GM20000 (cell line): ENCODE results near the gene GRIN3B.

ENCODE experiments used
- DNase-seq: peaks from one replicate; pipeline ENCODE4 v3.0.0; 2012; ENCODE audit warnings: low spot score
- TF ChIP-seq, protein P1 (sequence below): IDR thresholded peaks from 2 replicates; pipeline ENCODE4 v1.5.1; 2012; ENCODE audit warnings: mild to moderate bottlenecking, control low read depth; ENCODE audit errors: extremely low read depth, missing control alignments

GRIN3B gene

DNA sequence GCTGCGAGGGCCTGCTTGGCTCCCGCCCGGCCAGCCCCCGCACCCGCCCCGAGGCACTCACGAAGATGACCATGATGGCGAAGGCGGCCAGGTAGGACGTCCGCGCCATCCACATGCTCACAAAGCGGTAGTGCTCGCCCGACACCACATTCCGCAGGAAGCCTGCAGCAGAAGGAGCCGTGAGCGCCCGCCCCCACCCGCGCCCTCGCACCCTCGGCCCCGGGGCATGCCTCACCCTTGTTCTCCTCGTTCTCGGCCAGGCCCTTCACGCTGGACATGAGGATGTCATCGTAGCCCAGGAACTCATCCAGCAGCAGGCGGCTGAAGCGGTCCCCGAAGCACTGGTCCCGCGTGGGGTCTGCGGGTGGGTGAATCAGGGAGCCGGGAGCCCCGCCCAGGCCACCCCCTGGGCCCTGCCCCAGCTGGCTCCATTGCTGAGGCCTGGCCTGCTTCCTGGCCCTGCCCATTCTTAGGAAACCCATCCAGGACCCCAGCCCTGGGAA is 11.7 kb downstream of the GRIN3B start:
- DNase-seq = no peak
- TF ChIP-seq, protein P1, sequence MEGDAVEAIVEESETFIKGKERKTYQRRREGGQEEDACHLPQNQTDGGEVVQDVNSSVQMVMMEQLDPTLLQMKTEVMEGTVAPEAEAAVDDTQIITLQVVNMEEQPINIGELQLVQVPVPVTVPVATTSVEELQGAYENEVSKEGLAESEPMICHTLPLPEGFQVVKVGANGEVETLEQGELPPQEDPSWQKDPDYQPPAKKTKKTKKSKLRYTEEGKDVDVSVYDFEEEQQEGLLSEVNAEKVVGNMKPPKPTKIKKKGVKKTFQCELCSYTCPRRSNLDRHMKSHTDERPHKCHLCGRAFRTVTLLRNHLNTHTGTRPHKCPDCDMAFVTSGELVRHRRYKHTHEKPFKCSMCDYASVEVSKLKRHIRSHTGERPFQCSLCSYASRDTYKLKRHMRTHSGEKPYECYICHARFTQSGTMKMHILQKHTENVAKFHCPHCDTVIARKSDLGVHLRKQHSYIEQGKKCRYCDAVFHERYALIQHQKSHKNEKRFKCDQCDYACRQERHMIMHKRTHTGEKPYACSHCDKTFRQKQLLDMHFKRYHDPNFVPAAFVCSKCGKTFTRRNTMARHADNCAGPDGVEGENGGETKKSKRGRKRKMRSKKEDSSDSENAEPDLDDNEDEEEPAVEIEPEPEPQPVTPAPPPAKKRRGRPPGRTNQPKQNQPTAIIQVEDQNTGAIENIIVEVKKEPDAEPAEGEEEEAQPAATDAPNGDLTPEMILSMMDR = no peak

DNA sequence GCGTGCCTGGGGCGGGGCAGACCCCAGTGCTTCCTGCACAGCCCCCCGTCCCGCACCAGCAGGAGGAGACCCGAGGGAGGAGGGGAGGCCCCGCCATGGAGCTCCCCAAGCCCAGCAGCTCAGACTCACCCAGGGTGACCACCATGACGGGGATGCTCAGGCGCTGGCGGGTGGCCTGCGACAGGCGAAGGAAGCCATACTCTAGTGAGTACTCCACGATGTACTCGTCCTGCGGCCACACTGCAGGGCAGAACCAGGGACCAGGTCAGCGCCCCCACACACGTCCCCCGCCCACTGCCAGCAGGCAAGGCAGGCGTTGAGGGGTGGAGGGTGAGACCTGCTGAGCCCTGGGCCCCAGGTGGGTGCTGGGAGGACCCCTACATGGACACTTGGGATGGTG is 12.1 kb downstream of the GRIN3B start:
- TF ChIP-seq, protein P1 = no peak
- DNase-seq = no peak

DNA sequence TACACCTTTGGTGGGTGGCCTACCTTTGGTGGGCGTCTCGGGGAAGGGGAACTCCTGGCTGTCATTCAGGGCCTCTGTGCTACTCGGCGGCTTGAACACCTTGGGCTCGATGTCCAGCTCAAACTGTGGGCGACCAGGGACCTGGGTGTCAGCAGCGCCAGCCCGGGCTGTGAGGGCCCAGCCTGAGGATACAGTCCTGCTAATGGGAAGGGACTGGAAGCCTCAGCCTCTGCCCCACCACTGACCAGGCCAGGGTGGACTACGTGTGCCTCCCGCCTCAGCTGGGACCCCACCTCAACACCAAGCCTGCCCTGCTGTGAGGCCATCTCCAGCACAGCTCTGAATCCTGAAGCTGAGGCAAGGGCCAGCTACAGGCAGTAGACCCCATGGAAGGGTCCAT is 13.0 kb downstream of the GRIN3B start:
- TF ChIP-seq, protein P1 = no peak
- no peak for DNase-seq

DNA sequence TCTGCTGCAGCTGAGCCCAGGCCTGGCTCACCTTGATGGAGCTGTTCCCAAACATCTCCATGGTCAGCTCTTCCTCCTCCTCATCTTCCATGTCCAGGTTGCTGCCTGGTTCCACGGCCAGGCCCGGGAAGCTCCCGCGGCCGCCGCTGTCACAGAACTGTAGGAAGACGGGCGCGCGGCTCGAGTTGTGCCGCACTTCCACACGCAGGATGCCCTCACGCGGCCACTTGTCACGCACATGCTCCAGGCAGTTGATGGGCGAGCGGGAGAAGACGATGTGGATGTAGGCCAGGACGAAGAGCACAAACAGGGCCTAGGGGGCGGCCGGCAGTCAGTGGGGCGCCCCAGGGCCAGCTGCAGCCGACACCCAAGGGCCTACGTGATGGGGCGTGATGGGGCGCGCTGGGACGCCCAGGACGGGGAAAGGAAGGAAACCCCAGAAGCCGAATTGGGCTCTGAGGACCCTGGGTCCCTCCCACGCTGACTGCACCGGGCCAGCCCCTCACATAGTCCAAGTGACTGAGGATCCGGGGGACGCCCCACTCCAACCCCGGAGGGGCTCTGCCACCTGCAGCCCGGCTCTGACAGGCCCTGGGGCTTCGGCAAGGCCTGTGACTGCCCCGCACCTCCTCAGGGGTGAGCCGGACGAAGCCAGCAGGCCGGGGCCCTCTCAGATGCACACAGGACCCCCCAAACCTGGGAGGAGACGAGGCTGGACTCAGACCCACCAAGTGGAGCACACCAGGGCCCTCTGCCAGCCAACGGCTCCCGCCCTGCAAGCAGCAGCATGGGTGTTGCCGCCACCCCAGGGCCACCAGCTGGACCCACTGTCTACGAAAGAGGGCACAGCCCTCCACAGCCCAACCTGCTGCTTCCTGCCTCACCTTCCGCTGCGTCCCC is 14.2 kb downstream of the GRIN3B start:
- TF ChIP-seq, protein P1 = no peak
- no peak for DNase-seq

DNA sequence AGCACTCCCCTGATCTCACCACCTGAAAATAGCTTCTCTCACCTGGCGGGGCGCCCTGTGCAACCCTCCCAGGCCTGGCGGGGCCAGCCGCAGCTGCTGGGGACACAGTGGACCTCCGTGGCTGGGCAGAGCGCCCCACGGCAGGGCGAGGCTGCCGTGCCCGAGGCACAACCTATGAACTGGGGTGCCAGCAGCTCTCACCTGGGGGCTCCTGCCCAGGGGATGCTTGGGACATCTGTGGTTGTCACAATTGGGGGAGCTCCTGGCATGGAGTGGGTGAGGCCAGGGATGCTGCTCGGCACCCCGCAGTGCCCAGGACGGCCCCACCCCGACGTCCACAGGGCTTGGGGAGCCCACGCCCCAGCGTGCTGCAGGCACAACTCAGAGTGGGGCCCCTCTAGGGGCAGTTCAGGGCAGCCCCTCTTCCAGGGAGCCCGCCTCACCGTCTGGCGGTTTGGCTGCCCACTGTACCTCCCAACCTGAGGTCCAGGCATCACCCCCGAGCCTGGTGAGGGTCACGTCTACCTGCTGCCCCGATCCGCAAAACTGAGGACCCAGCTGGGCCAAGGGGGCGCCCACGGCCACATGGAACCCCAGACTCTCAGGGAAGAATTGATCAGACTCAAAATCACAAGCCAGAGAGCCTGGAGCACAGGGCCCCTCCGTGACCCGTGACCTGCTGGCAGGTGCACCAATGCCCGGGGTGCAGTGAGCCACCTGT is 15.0 kb downstream of the GRIN3B start:
- no peak for DNase-seq
- TF ChIP-seq, protein P1 = no peak

DNA sequence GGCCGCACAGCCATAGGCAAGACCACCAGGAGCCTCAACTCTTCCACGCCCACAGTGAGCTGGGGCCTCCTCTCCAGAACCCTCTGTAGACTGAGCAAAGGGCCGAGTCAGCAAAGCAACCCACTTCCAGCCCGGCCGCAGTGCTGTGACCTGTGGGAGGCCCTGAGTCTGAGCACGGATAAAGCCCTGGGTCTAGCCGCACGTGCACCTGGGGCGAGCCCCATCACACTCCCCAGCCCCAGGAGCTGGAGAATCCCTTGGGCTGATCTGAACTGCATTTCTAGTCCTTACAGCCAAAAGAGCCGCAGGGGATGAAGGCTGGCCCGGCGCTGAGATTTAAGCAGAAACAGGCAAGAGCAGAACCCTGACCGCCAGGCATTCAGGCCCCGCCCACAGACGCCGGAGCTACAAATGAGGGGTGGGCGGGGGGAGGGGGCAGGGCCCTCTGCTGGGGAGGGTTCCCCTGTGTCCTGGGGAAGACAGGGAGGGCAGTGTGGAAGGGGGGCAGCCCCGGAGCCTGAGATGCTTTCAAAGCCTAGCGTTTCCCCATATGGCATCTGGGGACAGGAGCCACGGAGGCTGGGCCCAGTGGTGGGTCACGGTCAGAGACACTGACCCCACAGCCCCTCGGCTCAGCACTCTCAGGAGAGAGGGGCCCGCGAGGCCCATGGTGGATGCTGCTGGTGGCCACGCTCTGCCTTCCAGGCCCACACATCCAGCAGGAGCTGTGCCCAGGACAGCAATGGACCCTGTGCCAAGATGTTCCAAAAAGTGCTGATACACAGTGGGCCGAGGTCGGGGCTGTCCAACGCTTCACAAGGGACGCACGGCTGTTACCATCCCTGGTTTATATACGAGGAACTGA is 15.8 kb downstream of the GRIN3B start:
- no peak for DNase-seq
- TF ChIP-seq, protein P1 = no peak
